Peyer's patch (tissue), 4 donors: ENCODE results near the gene GAN. TPM values are rescaled to one million over a fixed set of nuclear protein-coding genes. Genes with fewer than 3 reads are reported as not detected.
A peak's percentile ranks its signal among the peaks of the same experiment; 100 is the strongest.

Experiments used
- DNase-seq, 3 donors: peaks; one replicate each; pipeline ENCODE4 v3.0.0-alpha.2; 2017 to 2019
- H3K27ac ChIP-seq, 4 donors: fragments of 200-600 bp; sonication (generic); one replicate each; pipeline ENCODE4 v1.5.1; 2016 to 2019
- H3K27me3 ChIP-seq, 2 donors: fragments of 200-600 bp; sonication (generic); one replicate each; pipeline ENCODE4 v1.5.1; 2019
- H3K36me3 ChIP-seq, 3 donors: fragments of 200-600 bp; sonication (generic); one replicate each; pipeline ENCODE4 v1.5.1; 2016 to 2019
- H3K4me1 ChIP-seq, 4 donors: fragments of 200-600 bp; sonication (generic); one replicate each; pipeline ENCODE4 v1.5.1; 2016 to 2019
- H3K4me3 ChIP-seq, 4 donors: fragments of 200-600 bp; sonication (generic); 1 replicate in 3 of 4; 2 replicates in 1 of 4; pipeline ENCODE4 v1.5.1; 2016 to 2019; ENCODE audit warnings: mild to moderate bottlenecking in 1 of 4
- H3K9me3 ChIP-seq, 4 donors: fragments of 200-600 bp; sonication (generic); one replicate each; pipeline ENCODE4 v1.5.1; 2016 to 2019; ENCODE audit warnings: mild to moderate bottlenecking in 1 of 4
- POLR2A ChIP-seq, 2 donors: fragments of 450-650 bp; IDR thresholded peaks; one replicate each; pipeline ENCODE4 v1.5.1; 2017; ENCODE audit warnings: antibody characterized with exemption in 2 of 2, mild to moderate bottlenecking in 2 of 2, moderate library complexity in 2 of 2
- total RNA-seq, 4 donors: library from RNA; depleted of rRNA; stranded (reverse); fragments of >200 nt; gene quantifications; one replicate each; pipeline ENCODE4 v1.1.0, GENCODE V29; 2016
- TF ChIP-seq, protein P1 (sequence below), 6 experiments: fragments of 450-650 bp in 4 of 6; fragments of 200-600 bp in 2 of 6; sonication (generic) in 1 of 6; IDR thresholded peaks; one replicate each; pipeline ENCODE4 v1.5.1; 2017 to 2019; ENCODE audit warnings: antibody characterized with exemption in 6 of 6, mild to moderate bottlenecking in 3 of 6, moderate library complexity in 1 of 6

The GAN gene
- total RNA-seq, 4 donors from 2014 or later: 7.4 to 15.2 (median 11.9) TPM

DNA sequence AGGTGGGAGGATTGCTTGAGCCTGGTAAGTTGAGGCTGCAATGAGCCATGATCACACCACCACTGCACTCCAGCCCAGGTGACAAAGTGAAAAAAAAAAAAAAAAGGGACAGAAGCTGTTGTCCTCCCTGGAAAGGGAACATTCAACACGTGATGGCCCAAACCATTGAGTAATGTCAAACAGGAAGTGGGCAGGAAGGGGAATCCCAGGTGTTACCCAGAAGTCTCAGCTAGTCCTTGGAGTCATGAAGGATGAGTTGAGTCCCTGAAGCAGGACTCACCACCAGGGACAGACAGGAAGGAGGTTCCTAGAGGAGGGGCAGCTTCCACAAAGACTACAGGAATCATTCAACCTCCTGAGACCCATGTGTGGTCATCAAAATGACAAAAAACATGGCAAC lies 110.0 kb downstream of the GAN start:
- no peak for TF ChIP-seq POLR2A (IDR thresholded peaks at IDR 0.05)
- TF ChIP-seq, protein P1, sequence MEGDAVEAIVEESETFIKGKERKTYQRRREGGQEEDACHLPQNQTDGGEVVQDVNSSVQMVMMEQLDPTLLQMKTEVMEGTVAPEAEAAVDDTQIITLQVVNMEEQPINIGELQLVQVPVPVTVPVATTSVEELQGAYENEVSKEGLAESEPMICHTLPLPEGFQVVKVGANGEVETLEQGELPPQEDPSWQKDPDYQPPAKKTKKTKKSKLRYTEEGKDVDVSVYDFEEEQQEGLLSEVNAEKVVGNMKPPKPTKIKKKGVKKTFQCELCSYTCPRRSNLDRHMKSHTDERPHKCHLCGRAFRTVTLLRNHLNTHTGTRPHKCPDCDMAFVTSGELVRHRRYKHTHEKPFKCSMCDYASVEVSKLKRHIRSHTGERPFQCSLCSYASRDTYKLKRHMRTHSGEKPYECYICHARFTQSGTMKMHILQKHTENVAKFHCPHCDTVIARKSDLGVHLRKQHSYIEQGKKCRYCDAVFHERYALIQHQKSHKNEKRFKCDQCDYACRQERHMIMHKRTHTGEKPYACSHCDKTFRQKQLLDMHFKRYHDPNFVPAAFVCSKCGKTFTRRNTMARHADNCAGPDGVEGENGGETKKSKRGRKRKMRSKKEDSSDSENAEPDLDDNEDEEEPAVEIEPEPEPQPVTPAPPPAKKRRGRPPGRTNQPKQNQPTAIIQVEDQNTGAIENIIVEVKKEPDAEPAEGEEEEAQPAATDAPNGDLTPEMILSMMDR (IDR thresholded peaks at IDR 0.05): no peak
- peak in 1 of 3 donors; percentile 55 for DNase-seq

GRCh38 chr16:81427219-81427618 lies 112.5 kb downstream of the GAN start:
- Histone ChIP-seq H3K4me1 (no peaks in the 10 kb centered on the region), H3K27ac (no peak overlapping the region), H3K27me3 (no peaks in the 10 kb centered on the region), H3K9me3 (no peaks in the 10 kb centered on the region), H3K36me3 (no peaks in the 10 kb centered on the region), H3K4me3 (no peak overlapping the region)
- TF ChIP-seq, protein P1 (IDR thresholded peaks at IDR 0.05): no peak
- TF ChIP-seq POLR2A (IDR thresholded peaks at IDR 0.05): no peak
- DNase-seq: no peak

More for the DNA sequence above, 110.0 kb downstream of the GAN start:
- Histone ChIP-seq H3K27ac (no peak overlapping the region), H3K9me3 (no peaks in the 10 kb centered on the region), H3K27me3 (no peaks in the 10 kb centered on the region), H3K4me1 (no peaks in the 10 kb centered on the region), H3K4me3 (no peak overlapping the region), H3K36me3 (no peaks in the 10 kb centered on the region)

GRCh38 chr16:81429045-81429521 lies 114.3 kb downstream of the GAN start:
- no peak overlapping the region for H3K4me3 ChIP-seq
- DNase-seq: peak in 2 of 3 donors; percentile 43 to 69
- H3K4me1 ChIP-seq: no peaks in the 10 kb centered on the region
- no peaks in the 10 kb centered on the region for H3K27me3 ChIP-seq
- TF ChIP-seq, protein P1 (IDR thresholded peaks at IDR 0.05): peak in 5 of 6 experiments; percentile 24 to 60 (median 46)
- TF ChIP-seq POLR2A (IDR thresholded peaks at IDR 0.05): no peak
- H3K27ac ChIP-seq: no peak overlapping the region
- no peaks in the 10 kb centered on the region for H3K36me3 ChIP-seq
- no peaks in the 10 kb centered on the region for H3K9me3 ChIP-seq

- H3K27me3 ChIP-seq: no peaks in the 10 kb centered on the region
- H3K9me3 ChIP-seq: no peaks in the 10 kb centered on the region
- no peaks in the 10 kb centered on the region for H3K36me3 ChIP-seq
- H3K27ac ChIP-seq: peak overlapping the region in 1 of 4 donors; percentile 43
- H3K4me3 ChIP-seq: no peak overlapping the region
- DNase-seq: no peak
- TF ChIP-seq POLR2A (IDR thresholded peaks at IDR 0.05): no peak
- TF ChIP-seq, protein P1 (IDR thresholded peaks at IDR 0.05): no peak
- no peaks in the 10 kb centered on the region for H3K4me1 ChIP-seq
Measured at GRCh38 chr16:81431554-81432353, 117.0 kb downstream of the GAN start.

GRCh38 chr16:81432937-81433557 lies 118.3 kb downstream of the GAN start:
- TF ChIP-seq, protein P1 (IDR thresholded peaks at IDR 0.05): no peak
- TF ChIP-seq POLR2A (IDR thresholded peaks at IDR 0.05): no peak
- Histone ChIP-seq H3K27me3 (no peaks in the 10 kb centered on the region), H3K4me1 (no peaks in the 10 kb centered on the region), H3K27ac (peak overlapping the region in 1 of 4 donors; percentile 38), H3K9me3 (no peaks in the 10 kb centered on the region), H3K36me3 (no peaks in the 10 kb centered on the region), H3K4me3 (no peak overlapping the region)
- no peak for DNase-seq
